Lung (tissue), 12 donors: Measurements from ENCODE around the gene MYL6B. TPM values are rescaled to one million over a fixed set of nuclear protein-coding genes. Genes with fewer than 3 reads are reported as not detected.
A peak's percentile ranks its signal among the peaks of the same experiment; 100 is the strongest.

ENCODE experiments used
- ATAC-seq: fragments of 200-7000 bp; cut with Tn5 transposase; one replicate; pipeline ENCODE4 v1.9.1; 2020; ENCODE audit warnings: moderate number of reproducible peaks; ENCODE audit not compliant: insufficient read depth, low FRiP score
- DNase-seq, 3 donors: peaks; one replicate each; pipeline ENCODE4 v3.0.0-alpha.2; 2013 to 2017
- H3K27ac ChIP-seq, 2 donors: one replicate each; pipeline ENCODE4 v1.5.1; 2013; ENCODE audit warnings: mild to moderate bottlenecking in 2 of 2, moderate library complexity in 2 of 2, control low read depth in 1 of 2, inconsistent platforms in 1 of 2, low read depth in 1 of 2, low read length in 1 of 2
- H3K27me3 ChIP-seq, 3 donors: one replicate each; pipeline ENCODE4 v1.5.1; 2013; ENCODE audit warnings: low read length in 2 of 3; ENCODE audit not compliant: control insufficient read depth in 3 of 3, insufficient read depth in 3 of 3
- H3K36me3 ChIP-seq, 4 donors: one replicate each; pipeline ENCODE4 v1.5.1; 2013; ENCODE audit warnings: low read length in 4 of 4, mild to moderate bottlenecking in 1 of 4, moderate library complexity in 1 of 4; ENCODE audit not compliant: control insufficient read depth in 4 of 4, insufficient read depth in 4 of 4
- H3K4me1 ChIP-seq, 5 donors: one replicate each; pipeline ENCODE4 v1.5.1; 2013; ENCODE audit warnings: low read length in 5 of 5, mild to moderate bottlenecking in 2 of 5, moderate library complexity in 1 of 5; ENCODE audit not compliant: control insufficient read depth in 5 of 5, insufficient read depth in 5 of 5
- H3K4me3 ChIP-seq: one replicate; pipeline ENCODE4 v1.5.1; 2013; ENCODE audit warnings: mild to moderate bottlenecking, control low read depth, moderate library complexity
- H3K9ac ChIP-seq, 2 donors: one replicate each; pipeline ENCODE4 v1.5.1; 2013; ENCODE audit warnings: low read length in 2 of 2, control low read depth in 1 of 2; ENCODE audit not compliant: insufficient read depth in 1 of 2
- H3K9me3 ChIP-seq, 4 donors: one replicate each; pipeline ENCODE4 v1.5.1; 2013; ENCODE audit warnings: low read length in 3 of 4, mild to moderate bottlenecking in 1 of 4, moderate library complexity in 1 of 4; ENCODE audit not compliant: control insufficient read depth in 4 of 4, insufficient read depth in 3 of 4
- CTCF ChIP-seq: IDR thresholded peaks from 2 replicates; pipeline ENCODE4 v1.5.1; 2012; ENCODE audit warnings: mild to moderate bottlenecking; ENCODE audit errors: control extremely low read depth, extremely low read depth
- WGBS, 2 donors: extraction: QIAGEN DNeasy Blood & Tissue Kit; methylation state at CpG; one replicate each; pipeline ENCODE4 v1.1.7; 2013; 5-methylcytosine and 5-hydroxymethylcytosine counted together
- polyA plus RNA-seq, 2 donors: library from polyadenylated mRNA; stranded (reverse); fragments of 200-250 nt; gene quantifications; one replicate each; pipeline ENCODE4 v1.2.1, GENCODE V29; 2013
- total RNA-seq, 2 donors: library from RNA; depleted of rRNA in 1 of 2; stranded (reverse); fragments of >200 nt in 1 of 2; gene quantifications; one replicate each; pipeline ENCODE4 v1.2.1, GENCODE V29; 2014 to 2021
- donor health status: control.
- donor health status: control.
- donor health status: Bipolar disorder and iron deficiency.
- donor health status: healthy.
- donor health status: DM: yes; HTN: yes; CAD: no.

The MYL6B gene
- total and polyA plus RNA-seq, 4 donors, result 20.7 to 46.1 (median 39.7) TPM

DNA sequence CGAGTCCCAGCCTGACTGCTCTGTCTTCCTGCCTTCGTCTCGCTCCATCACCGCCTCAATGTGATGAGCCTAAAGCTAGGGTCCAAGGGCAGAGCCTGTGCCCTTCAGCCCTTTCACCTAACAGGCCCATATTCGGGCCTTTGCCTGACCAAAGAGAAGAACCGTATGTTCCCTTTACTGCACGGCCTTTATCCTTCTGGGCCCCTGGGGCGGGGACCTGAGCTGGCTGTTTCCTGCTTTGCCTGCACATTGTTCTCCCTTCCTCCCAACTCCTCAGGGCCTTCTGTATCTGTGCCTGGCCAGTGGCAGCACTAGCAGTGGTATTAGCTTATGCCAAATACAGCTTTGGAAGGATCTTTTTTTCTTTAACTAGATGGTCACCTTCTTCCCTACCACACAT, 8.5 kb upstream of the MYL6B start:
- no peaks in the 10 kb centered on the region for H3K9me3 ChIP-seq
- H3K4me3 ChIP-seq, result no peak overlapping the region
- H3K36me3 ChIP-seq, result peaks cover 17 to 37% (median 34%) of the 10 kb centered on the region in 4 donors
- H3K4me1 ChIP-seq, result peaks cover 0 to 15% (median 5%) of the 10 kb centered on the region in 5 donors
- WGBS, 2 donors, result 61 to 66% methylated on average over 8 of the region's 8 CpGs
- H3K9ac ChIP-seq, result no peak overlapping the region
- DNase-seq (no peak), ATAC-seq (no peak)
- TF ChIP-seq CTCF, result no peak
- H3K27me3 ChIP-seq, result no peaks in the 10 kb centered on the region
- H3K27ac ChIP-seq, result peak overlapping the region; percentile 72 to 74

- peaks cover 0 to 15% (median 5%) of the 10 kb centered on the region in 5 donors for H3K4me1 ChIP-seq
- no peak overlapping the region for H3K4me3 ChIP-seq
- no peak for TF ChIP-seq CTCF
- DNase-seq, result no peak
- H3K36me3 ChIP-seq, result peaks cover 17 to 31% (median 28%) of the 10 kb centered on the region in 4 donors
- H3K9me3 ChIP-seq, result no peaks in the 10 kb centered on the region
- no peak overlapping the region for H3K27ac ChIP-seq
- ATAC-seq, result no peak
- 91 to 93% methylated on average over 3 of the region's 3 CpGs for WGBS, 2 donors
- H3K9ac ChIP-seq, result no peak overlapping the region
- H3K27me3 ChIP-seq, result no peaks in the 10 kb centered on the region
Observed at GRCh38 chr12:56145217-56145616, 7.2 kb upstream of the MYL6B start.

DNA sequence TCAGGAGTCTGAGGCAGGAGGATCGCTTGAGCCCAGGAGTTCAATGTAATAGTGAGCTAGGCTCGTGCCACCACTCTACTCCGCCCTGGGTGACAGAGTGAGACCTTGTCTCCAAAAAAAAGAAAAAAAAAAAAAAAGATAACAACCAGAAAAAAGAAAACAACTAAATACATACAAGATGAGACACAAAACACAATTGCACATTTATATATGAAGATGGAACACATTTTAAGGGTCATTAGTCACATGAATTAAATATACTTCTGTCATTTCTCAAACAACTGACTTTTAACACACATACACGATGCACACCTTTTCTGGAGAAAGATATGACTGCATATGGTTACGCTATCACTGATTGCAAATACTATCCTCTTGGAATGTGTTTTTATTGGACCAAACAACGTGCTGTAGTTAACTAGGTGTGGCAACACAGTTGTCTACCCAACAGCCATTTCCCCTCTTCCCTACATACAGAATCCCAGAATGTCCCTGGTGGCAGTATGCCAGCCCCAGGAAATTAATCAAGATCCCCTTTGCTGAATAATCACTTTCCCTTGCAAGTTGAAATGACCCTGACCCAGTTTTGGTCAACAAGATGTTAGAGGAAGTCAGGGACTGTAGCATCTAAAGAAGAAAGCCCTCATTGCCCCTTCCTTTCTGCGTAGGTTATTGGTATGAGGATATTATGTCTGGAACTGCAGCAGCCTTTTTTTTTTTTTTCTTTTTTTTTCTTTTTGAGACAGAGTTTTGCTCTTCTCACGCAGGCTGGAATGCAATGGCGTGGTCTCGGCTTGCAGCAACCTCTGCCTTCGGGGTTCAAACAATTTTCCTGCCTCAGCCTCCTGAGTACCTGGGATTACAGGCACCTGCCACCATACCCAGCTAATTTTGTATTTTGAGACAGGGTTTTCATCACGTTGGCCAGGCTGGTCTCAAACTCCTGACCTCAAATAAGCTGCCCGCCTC, 5.6 kb upstream of the MYL6B start:
- no peaks in the 10 kb centered on the region for H3K27me3 ChIP-seq
- DNase-seq, result peak; percentile 81 to 92 (median 88)
- H3K27ac ChIP-seq, result peak overlapping the region in 1 of 2 donors; percentile 43
- no peaks in the 10 kb centered on the region for H3K9me3 ChIP-seq
- ATAC-seq, result no peak
- no peak overlapping the region for H3K9ac ChIP-seq
- WGBS, 2 donors, result 64 to 70% methylated on average over 13 of the region's 13 CpGs
- H3K4me1 ChIP-seq, result peaks cover 4 to 25% (median 7%) of the 10 kb centered on the region in 5 donors
- H3K4me3 ChIP-seq, result no peak overlapping the region
- TF ChIP-seq CTCF, result no peak
- peaks cover 17 to 23% (median 20%) of the 10 kb centered on the region in 4 donors for H3K36me3 ChIP-seq
